HEK293 (cell line): ENCODE measurements around the gene NOL4L.
A peak's percentile ranks its signal among the peaks of the same experiment; 100 is the strongest.

Source experiments
- CTCF ChIA-PET: fragments of 350-600 bp; formaldehyde crosslinking; extraction: SDS; loops from one replicate; lab custom pipeline; 2021; ENCODE audit warnings: antibody characterized with exemption; lab: Yijun Ruan, JAX
- POLR2A ChIA-PET: fragments of 300-600 bp; formaldehyde crosslinking; extraction: SDS; loops from one replicate; lab custom pipeline; 2020; ENCODE audit warnings: antibody characterized with exemption, inconsistent platforms; lab: Yijun Ruan, JAX
- H3K27ac ChIP-seq: fragments of 200-500 bp; sonication (Bioruptor generic); 2 replicates; pipeline ENCODE4 v1.5.1; 2014; ENCODE audit warnings: low read depth, low read length, control low read depth, inconsistent platforms; ENCODE audit errors: extremely low read depth
- H3K36me3 ChIP-seq, 2 experiments: fragments of 200-500 bp in 1 of 2; sonication (Bioruptor generic) in 1 of 2; 1 replicate in 1 of 2; 2 replicates in 1 of 2; pipeline ENCODE4 v1.5.1; 2014 to 2017; ENCODE audit warnings: inconsistent platforms in 2 of 2, low read length in 2 of 2; ENCODE audit not compliant: control insufficient read depth in 2 of 2, insufficient read depth in 1 of 2
- H3K4me1 ChIP-seq: fragments of 200-500 bp; sonication (Bioruptor generic); 2 replicates; pipeline ENCODE4 v1.5.1; 2014; ENCODE audit warnings: mild to moderate bottlenecking, low read length, inconsistent platforms; ENCODE audit not compliant: control insufficient read depth, insufficient read depth
- H3K4me3 ChIP-seq: 2 replicates; pipeline ENCODE4 v1.5.1; 2011; ENCODE audit warnings: low read depth, mild to moderate bottlenecking, control low read depth, low read length, moderate library complexity
- H3K9me3 ChIP-seq: fragments of 200-500 bp; sonication (Bioruptor generic); 2 replicates; pipeline ENCODE4 v1.5.1; 2014; ENCODE audit warnings: low read depth, low read length, inconsistent platforms; ENCODE audit not compliant: control insufficient read depth, insufficient read depth
- EGR2 ChIP-seq: fragments of 450-650 bp; formaldehyde crosslinking; IDR thresholded peaks from 2 replicates; pipeline ENCODE4 v1.5.1; 2016; ENCODE audit warnings: low read depth, missing biosample characterization, missing genetic modification characterization
- KLF1 ChIP-seq: fragments of 450-650 bp; formaldehyde crosslinking; IDR thresholded peaks from 2 replicates; pipeline ENCODE4 v1.5.1; 2016; ENCODE audit warnings: missing biosample characterization, missing genetic modification characterization
- PRDM1 ChIP-seq: fragments of 450-650 bp; formaldehyde crosslinking; IDR thresholded peaks from 2 replicates; pipeline ENCODE4; 2016; ENCODE audit warnings: missing biosample characterization, missing genetic modification characterization
- PRDM6 ChIP-seq: fragments of 450-650 bp; formaldehyde crosslinking; IDR thresholded peaks from 2 replicates; pipeline ENCODE4 v1.5.1; 2017; ENCODE audit warnings: missing biosample characterization, missing genetic modification characterization
- SETDB1 ChIP-seq: IDR thresholded peaks from one replicate; pipeline ENCODE4 v1.6.1; 2017; ENCODE audit warnings: mild to moderate bottlenecking, low read length, moderate library complexity, mixed read lengths; ENCODE audit not compliant: insufficient read length
- SP3 ChIP-seq: fragments of 450-650 bp; formaldehyde crosslinking; IDR thresholded peaks from 2 replicates; pipeline ENCODE4 v1.5.1; 2016; ENCODE audit warnings: missing biosample characterization, missing genetic modification characterization
- ZBTB26 ChIP-seq: fragments of 450-650 bp; formaldehyde crosslinking; optimal IDR thresholded peaks from 2 replicates; pipeline ENCODE3; 2016; ENCODE audit warnings: missing biosample characterization, mild to moderate bottlenecking, missing genetic modification characterization
- ZBTB8A ChIP-seq: fragments of 450-650 bp; formaldehyde crosslinking; IDR thresholded peaks from 2 replicates; pipeline ENCODE4 v1.5.1; 2016; ENCODE audit warnings: missing biosample characterization, missing genetic modification characterization
- ZEB2 ChIP-seq: fragments of 450-650 bp; formaldehyde crosslinking; IDR thresholded peaks from 2 replicates; pipeline ENCODE4 v1.5.1; 2016; ENCODE audit warnings: missing biosample characterization, missing genetic modification characterization
- ZFHX2 ChIP-seq: fragments of 450-650 bp; formaldehyde crosslinking; conservative IDR thresholded peaks from 2 replicates; pipeline ENCODE4 v1.5.1; 2016; ENCODE audit warnings: missing biosample characterization, missing genetic modification characterization
- ZNF202 ChIP-seq: fragments of 450-650 bp; formaldehyde crosslinking; IDR thresholded peaks from 2 replicates; pipeline ENCODE4 v1.5.1; 2016; ENCODE audit warnings: missing biosample characterization, missing genetic modification characterization, borderline replicate concordance
- ZNF24 ChIP-seq: fragments of 450-650 bp; formaldehyde crosslinking; IDR thresholded peaks from 2 replicates; pipeline ENCODE4 v1.5.1; 2016; ENCODE audit warnings: missing biosample characterization, missing genetic modification characterization
- ZNF335 ChIP-seq: fragments of 450-650 bp; formaldehyde crosslinking; conservative IDR thresholded peaks from 2 replicates; pipeline ENCODE4 v1.5.1; 2016; ENCODE audit warnings: missing biosample characterization, missing genetic modification characterization
- ZNF391 ChIP-seq: fragments of 450-650 bp; formaldehyde crosslinking; IDR thresholded peaks from 2 replicates; pipeline ENCODE4 v1.5.1; 2016; ENCODE audit warnings: low read depth, missing biosample characterization, missing genetic modification characterization, borderline replicate concordance
- ZNF404 ChIP-seq: fragments of 450-650 bp; formaldehyde crosslinking; IDR thresholded peaks from 2 replicates; pipeline ENCODE4 v1.5.1; 2017; ENCODE audit warnings: missing biosample characterization, missing genetic modification characterization
- ZNF596 ChIP-seq: fragments of 450-650 bp; IDR thresholded peaks from 2 replicates; pipeline ENCODE4 v1.5.0; 2018; ENCODE audit warnings: missing biosample characterization, mild to moderate bottlenecking, missing genetic modification characterization, moderate library complexity
- ZNF621 ChIP-seq: fragments of 450-650 bp; formaldehyde crosslinking; IDR thresholded peaks from 2 replicates; pipeline ENCODE4 v1.5.1; 2017; ENCODE audit warnings: missing biosample characterization, missing genetic modification characterization
- ZNF624 ChIP-seq: fragments of 450-650 bp; formaldehyde crosslinking; IDR thresholded peaks from 2 replicates; pipeline ENCODE4 v1.5.1; 2017; ENCODE audit warnings: missing biosample characterization, missing genetic modification characterization
- TF ChIP-seq, protein P1 (sequence below): fragments of 450-650 bp; formaldehyde crosslinking; IDR thresholded peaks from 2 replicates; pipeline ENCODE4 v1.5.1; 2016; ENCODE audit warnings: missing biosample characterization, missing genetic modification characterization
- TF ChIP-seq, protein P2 (sequence below): fragments of 450-650 bp; formaldehyde crosslinking; IDR thresholded peaks from 2 replicates; pipeline ENCODE4 v1.5.1; 2016; ENCODE audit warnings: missing biosample characterization, missing genetic modification characterization

The NOL4L gene

GRCh38 chr20:32535953-32536823 lies 48.9 kb downstream of the NOL4L start (continued):
- TF ChIP-seq ZBTB26 (tag by site-specific recombination), result peak; percentile 49
- no peak for TF ChIP-seq ZEB2 (tag by site-specific recombination)
- peak; percentile 91 for TF ChIP-seq KLF1 (tag by site-specific recombination)
- TF ChIP-seq ZBTB8A (tag by site-specific recombination), result peak; percentile 55; the same call in 1 of the 2 replicates

DNA sequence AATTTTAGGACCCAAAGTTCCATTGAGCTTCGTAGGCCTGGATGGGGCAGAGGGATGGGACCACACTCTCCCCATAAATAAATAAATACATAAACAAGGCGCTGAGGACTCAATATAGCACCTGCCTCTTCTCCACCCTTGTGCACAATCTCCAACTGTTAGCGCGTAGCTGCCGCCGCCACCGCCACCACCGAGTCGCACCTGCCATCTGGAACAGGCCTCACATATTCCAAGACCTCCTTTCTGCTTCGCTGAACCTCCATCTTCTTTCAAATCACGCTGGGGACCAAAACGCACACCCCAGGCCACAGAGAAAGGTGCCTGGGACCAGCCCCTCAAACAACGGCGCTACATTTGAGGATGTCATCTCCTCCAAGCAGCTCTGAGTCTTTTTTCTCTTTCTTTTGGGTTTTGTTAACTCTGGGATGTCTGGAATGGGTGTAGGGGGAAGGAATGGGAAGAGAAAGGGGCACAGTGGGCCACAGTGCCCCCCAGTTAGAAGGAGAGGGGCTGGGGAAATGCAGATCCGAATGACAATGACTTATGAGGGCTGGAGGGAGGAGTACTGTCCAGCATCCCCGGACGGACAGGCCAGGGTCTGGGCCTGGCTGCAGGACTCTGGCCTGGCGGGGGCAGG lies 49.7 kb downstream of the NOL4L start:
- Histone ChIP-seq H3K9me3 (no peaks in the 10 kb centered on the region), H3K27ac (no peak overlapping the region), H3K4me1 (0 out of 2 replicates have a peak, but pooled peaks cover 4% of the 10 kb centered on the region), H3K36me3 (no peaks in the 10 kb centered on the region), H3K4me3 (no peak overlapping the region)
- ChIA-PET POLR2A (interaction anchor here (0.6 to 0.9 kb wide), 4 partner anchors 8 to 284 kb away, joined by 3 to 4 read pairs (median 3); no protein-coding TSS in a partner anchor), CTCF (interaction anchor here (1.2 to 2.1 kb wide), 2 partner anchors 12 to 79 kb away, joined by 3 to 7 read pairs; no protein-coding TSS in a partner anchor)
- no peak for TF ChIP-seq ZNF621 (tag by site-specific recombination)
- TF ChIP-seq, protein P1, sequence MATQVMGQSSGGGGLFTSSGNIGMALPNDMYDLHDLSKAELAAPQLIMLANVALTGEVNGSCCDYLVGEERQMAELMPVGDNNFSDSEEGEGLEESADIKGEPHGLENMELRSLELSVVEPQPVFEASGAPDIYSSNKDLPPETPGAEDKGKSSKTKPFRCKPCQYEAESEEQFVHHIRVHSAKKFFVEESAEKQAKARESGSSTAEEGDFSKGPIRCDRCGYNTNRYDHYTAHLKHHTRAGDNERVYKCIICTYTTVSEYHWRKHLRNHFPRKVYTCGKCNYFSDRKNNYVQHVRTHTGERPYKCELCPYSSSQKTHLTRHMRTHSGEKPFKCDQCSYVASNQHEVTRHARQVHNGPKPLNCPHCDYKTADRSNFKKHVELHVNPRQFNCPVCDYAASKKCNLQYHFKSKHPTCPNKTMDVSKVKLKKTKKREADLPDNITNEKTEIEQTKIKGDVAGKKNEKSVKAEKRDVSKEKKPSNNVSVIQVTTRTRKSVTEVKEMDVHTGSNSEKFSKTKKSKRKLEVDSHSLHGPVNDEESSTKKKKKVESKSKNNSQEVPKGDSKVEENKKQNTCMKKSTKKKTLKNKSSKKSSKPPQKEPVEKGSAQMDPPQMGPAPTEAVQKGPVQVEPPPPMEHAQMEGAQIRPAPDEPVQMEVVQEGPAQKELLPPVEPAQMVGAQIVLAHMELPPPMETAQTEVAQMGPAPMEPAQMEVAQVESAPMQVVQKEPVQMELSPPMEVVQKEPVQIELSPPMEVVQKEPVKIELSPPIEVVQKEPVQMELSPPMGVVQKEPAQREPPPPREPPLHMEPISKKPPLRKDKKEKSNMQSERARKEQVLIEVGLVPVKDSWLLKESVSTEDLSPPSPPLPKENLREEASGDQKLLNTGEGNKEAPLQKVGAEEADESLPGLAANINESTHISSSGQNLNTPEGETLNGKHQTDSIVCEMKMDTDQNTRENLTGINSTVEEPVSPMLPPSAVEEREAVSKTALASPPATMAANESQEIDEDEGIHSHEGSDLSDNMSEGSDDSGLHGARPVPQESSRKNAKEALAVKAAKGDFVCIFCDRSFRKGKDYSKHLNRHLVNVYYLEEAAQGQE (tag by site-specific recombination), result peak; percentile 66; the same call in 1 of the 2 replicates
- no peak for TF ChIP-seq ZNF24 (tag by site-specific recombination)
- no peak for TF ChIP-seq ZNF391
- no peak for TF ChIP-seq SETDB1
- TF ChIP-seq ZEB2 (tag by site-specific recombination), result no peak

DNA sequence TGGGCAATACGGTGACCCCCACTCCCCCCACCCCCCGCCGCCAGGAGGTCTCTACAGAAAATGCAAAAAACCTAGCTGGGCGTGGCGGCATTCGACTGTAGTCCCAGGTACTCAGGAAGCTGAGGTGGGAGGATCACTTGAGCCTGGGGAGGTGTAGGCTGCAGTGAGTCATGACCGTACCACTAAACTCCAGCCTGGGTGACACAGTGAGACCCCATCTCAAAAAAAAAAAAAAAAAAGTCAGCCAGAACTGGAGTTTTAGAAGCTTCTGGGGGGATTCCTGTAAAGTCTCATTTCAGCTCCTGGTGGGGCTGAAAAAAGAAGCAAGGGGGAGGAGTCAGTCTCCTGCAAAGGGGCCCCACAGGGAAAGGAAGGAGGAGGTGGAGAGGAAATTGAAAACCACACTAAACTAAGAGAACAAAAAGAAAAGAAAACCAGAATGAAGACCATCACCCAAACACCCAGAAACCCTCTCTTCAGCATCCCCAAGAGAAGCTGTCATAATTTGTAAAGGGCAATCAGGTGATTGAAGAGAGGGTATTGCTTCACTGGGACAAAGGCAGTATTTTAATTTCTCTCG lies 50.4 kb downstream of the NOL4L start:
- no peaks in the 10 kb centered on the region for H3K9me3 ChIP-seq
- POLR2A ChIA-PET, result interaction anchor here (0.6 to 0.7 kb wide), 2 partner anchors 110 to 285 kb away, joined by 3 to 4 read pairs; no protein-coding TSS in a partner anchor
- CTCF ChIA-PET, result interaction anchor here (0.6 to 2.1 kb wide), 2 partner anchors 11 to 110 kb away, joined by 3 to 7 read pairs; no protein-coding TSS in a partner anchor
- H3K4me1 ChIP-seq, result 0 out of 2 replicates have a peak, but pooled peaks cover 4% of the 10 kb centered on the region
- no peak overlapping the region for H3K27ac ChIP-seq
- H3K4me3 ChIP-seq, result no peak overlapping the region
- H3K36me3 ChIP-seq, result no peaks in the 10 kb centered on the region
- peak; percentile 60 for TF ChIP-seq ZFHX2 (tag by site-specific recombination)
- no peak for TF ChIP-seq ZNF404 (tag by site-specific recombination)
- TF ChIP-seq PRDM6 (tag by site-specific recombination), result no peak
- TF ChIP-seq ZNF335 (tag by site-specific recombination), result no peak
- TF ChIP-seq ZNF202 (tag by site-specific recombination), result no peak
- peak; percentile 69 for TF ChIP-seq EGR2 (tag by site-specific recombination)
- TF ChIP-seq PRDM1 (tag by site-specific recombination), result no peak
- no peak for TF ChIP-seq SP3
- no peak for TF ChIP-seq ZNF596 (tag by site-specific recombination)
- TF ChIP-seq, protein P2, sequence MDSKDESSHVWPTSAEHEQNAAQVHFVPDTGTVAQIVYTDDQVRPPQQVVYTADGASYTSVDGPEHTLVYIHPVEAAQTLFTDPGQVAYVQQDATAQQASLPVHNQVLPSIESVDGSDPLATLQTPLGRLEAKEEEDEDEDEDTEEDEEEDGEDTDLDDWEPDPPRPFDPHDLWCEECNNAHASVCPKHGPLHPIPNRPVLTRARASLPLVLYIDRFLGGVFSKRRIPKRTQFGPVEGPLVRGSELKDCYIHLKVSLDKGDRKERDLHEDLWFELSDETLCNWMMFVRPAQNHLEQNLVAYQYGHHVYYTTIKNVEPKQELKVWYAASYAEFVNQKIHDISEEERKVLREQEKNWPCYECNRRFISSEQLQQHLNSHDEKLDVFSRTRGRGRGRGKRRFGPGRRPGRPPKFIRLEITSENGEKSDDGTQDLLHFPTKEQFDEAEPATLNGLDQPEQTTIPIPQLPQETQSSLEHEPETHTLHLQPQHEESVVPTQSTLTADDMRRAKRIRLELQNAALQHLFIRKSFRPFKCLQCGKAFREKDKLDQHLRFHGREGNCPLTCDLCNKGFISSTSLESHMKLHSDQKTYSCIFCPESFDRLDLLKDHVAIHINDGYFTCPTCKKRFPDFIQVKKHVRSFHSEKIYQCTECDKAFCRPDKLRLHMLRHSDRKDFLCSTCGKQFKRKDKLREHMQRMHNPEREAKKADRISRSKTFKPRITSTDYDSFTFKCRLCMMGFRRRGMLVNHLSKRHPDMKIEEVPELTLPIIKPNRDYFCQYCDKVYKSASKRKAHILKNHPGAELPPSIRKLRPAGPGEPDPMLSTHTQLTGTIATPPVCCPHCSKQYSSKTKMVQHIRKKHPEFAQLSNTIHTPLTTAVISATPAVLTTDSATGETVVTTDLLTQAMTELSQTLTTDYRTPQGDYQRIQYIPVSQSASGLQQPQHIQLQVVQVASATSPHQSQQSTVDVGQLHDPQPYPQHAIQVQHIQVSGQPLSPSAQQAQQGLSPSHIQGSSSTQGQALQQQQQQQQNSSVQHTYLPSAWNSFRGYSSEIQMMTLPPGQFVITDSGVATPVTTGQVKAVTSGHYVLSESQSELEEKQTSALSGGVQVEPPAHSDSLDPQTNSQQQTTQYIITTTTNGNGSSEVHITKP (tag by site-specific recombination), result peak; percentile 55
- no peak for TF ChIP-seq ZNF624 (tag by site-specific recombination)
